GM18907 (cell line): ENCODE results near the gene DAPL1.

Experiments
- ATAC-seq: cut with Tn5 transposase; IDR thresholded peaks from one replicate; pipeline ENCODE4 v1.9.1; 2021; ENCODE audit warnings: mild to moderate bottlenecking, moderate library complexity; ENCODE audit not compliant: unreplicated experiment

The DAPL1 gene, protein sequence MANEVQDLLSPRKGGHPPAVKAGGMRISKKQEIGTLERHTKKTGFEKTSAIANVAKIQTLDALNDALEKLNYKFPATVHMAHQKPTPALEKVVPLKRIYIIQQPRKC

DNA sequence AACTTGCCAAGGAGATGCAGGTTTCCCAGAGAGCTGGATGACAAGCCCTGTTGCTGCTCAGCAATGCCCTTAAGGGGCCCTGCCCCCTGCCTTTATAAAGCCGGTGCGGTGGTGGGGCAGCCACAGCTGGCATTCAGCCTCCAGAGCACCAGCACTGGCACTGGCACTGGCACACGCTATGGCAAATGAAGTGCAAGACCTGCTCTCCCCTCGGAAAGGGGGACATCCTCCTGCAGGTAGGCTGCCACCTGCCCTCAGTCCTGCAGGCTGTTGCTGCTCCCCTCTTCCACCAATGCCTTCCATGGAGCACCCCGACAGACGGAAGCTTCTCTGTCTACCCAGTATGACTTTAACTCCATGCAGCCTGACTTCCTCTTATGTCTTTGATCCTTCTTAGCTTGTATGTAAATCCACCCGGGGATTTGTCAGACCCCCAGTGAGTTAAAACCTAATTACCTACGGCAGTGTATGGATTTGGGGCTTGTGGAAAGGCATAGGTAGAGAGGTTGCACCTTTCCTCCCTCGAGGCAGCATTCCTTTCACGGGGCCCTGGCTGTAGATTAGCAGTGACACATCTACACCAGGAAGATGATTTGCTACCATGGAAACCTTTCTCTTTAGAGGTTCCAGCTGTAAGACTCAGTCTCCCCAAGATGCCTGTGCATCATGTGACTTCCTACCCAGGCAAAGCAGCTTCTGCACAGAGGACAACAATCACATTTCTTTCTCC is at the start of gene DAPL1:
Gene DAPL1 (plus strand): TSS at position 123 of the 730 bp plus-strand sequence. CDS start 56 bp downstream, at position 179.
- ATAC-seq: no peak

DNA sequence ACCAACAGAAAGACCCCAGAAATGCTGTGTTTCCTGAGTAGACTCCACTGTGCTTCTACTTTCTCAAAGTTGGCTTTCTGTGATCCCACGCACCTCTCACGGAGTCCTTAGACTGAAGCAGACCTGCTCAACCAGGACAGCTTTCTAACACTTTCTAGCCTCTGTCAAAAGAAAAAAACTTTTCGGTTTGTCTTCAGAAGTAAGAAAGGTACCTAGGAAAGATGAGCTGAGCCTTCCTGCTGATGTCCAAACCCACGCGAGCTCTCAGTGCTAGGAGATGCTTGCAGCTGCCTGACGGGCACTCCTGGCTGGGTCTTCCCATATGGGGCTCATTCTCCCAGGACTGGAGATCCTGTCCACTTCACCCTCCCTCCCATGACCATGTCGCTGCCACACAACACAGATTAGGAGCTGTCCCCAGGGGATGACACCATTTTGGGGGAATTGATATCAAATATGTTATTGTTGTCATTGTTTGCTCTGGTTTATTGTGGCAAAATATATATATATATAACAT is 49.2 kb upstream of the DAPL1 start:
- peak; percentile 9 for ATAC-seq

DNA sequence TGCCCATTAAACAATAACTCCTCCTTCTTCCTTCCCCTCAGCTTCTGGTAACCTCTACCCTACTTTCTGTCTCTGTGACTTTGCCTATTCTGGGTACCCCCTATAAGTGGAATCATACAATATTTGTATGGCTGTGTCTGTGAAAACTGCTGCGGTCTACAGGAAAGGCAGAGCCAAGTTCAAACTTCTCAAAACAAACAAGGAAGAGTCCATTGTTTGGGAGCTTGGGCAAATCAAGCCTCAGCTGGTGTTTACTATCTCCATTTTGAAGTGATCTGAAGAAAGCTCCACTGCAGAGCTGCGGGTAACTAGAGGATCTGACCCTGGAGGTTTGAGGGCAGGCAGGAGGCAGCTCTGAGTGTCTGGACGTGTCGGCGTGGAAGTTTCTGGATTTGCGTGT is 48.6 kb upstream of the DAPL1 start:
- no peak for ATAC-seq

DNA sequence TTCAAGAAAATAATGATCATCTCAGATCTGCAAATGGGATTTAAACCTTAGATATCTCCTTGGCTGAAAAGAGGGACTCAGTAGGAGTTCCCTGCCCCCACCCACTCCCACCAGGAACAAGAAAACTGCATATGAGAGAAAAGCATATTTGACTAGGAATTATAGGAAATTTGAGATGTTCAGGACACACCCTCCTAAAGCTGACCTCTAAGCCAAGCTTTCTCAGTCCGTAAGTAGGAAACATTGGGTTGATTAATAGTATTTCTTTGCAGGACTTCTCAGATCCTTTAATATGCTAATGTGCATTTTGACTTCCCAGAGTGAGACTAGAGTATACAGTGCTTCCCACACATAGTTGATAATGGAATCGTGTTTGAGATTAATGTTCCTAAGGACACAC is 47.8 kb upstream of the DAPL1 start:
- no peak for ATAC-seq

DNA sequence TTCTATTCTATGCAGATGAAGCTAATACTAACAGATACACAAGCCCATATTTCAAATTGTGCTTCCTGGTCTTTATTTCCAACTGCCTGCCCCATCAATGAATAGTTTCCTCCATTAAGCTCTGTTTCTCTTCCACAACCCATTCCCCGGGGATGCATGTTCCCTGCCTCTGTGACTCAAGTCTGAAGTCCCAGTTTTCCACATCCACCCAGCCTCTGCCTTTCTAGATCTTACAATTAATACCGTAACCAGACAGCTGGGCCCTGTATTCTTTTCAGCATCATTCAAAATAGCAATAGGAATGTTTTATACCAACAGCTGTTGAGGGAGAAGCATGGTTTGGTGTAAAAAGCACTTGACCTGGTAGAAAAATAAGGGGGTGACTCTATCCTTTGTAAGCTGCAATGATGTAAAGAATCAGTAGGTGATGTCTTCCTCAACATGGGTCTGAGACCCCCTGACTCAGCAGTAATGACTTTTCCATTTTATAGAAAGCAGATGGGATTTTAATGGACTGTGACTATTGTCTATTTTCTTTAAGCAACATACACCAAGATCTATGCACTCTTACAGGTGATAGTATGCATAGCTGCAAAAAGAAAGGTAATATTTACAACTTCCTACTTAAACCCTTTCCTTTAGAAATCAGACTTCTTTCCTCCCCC is 46.1 kb upstream of the DAPL1 start:
- no peak for ATAC-seq

DNA sequence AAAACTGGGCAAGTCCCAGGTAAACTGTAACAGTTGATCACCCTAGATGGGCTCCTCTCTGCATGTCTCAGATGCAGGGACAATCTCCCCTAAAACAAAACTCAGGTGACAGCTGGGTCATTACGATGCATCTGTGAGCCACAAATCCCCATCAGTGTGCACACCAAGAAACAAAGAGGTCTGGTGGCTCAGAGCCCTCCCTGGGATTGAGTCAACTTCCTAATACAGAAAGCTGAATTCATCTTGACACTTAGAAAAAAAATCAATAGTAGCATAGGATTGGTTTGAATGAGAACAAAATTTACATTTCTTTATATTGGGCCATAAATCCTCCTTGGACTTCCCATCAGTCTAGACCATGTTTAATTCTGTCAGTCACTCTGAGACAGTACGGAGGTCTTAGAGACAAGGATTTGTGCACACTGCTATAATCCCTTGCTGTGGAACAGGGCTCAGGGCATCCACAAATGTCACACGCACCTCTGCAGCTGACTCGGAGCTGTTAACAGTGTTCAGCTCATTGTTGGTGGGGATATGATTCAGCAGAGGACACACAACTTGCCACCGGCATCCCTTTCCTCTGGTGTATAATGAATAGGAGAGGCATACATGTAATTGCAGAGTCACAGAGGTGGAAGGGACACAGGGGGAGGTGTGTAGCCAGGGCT is 44.5 kb upstream of the DAPL1 start:
- no peak for ATAC-seq

DNA sequence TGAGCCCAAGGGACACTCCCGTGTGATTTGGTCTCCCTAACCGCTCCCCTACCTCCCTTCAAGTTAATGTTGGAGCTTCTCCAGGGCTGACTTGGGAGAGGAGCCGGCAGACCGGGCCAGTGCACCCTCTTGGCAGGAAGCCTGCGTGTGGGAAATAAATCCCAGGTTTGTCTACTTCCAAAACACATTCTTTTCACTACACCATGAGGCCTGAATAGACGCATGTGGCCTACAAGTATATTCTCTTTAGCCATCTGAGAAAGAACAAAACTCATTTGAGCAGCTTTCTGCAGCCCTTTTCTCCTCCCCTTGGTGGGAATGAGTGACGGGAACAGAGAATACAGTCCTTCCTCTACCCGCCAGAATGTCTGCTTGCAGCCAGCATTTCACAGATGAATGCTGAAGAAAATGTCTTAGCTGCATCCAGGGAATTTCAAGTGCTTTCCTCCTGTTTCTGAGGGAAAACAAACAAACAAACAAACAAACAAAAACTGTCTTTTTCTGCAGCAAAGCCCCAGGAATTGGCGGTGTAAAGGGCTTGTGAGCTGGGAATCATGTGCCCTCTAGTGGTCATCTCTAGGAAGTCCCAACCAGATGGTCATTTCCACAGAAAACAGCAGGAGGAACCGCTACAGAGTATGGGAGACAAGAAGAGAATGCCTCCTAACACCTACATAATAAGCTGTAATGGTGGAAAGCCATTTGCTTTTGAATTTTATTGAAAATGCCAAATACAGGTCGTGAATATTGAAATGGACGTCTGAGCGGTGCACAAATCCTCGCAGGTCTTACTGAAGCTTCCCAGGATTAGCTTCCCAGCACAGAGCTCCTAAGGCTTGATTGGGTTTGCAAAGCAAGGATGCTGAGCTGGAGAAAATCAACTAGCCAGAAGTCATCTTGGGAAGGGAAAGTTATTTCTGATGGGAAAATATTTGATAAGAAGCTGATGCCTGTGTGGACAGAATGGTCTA is 41.2 kb upstream of the DAPL1 start:
- peak; percentile 88 for ATAC-seq

DNA sequence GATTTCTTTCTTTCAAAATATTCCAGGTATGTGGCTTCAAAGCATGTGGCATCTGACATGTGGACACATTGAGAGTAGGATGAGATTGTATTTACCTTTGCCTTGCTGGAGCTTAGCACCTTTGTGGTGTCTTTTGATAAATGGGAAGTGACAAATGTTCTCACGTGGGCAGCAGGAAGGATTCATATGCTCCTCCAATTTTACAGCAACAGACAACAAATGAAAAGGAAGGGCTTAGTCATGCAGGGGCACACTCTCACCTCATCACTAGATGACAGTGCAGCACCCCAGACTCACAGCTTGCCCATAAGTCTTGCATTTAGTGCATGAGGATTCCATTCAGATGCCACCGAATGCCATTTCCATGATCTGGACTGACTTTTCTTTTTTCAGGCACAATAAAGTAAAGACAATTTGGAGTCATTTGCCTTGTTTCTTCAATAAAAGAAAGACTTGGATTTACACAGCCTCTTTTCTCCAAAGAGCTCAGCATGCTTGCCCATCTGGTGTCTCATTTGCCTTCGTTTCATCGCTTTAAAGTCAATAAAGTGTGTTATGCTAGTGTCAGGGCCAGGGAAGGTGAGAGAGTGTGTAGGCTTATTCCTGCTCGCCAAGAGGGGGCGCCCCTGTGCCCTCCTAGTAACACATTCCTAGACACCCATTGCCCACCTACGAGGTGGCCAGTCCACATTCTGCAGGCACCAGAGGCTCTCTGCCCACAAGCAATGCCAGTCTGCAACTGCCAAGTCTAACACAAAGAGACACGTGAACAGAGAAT is 39.6 kb upstream of the DAPL1 start:
- ATAC-seq: no peak

DNA sequence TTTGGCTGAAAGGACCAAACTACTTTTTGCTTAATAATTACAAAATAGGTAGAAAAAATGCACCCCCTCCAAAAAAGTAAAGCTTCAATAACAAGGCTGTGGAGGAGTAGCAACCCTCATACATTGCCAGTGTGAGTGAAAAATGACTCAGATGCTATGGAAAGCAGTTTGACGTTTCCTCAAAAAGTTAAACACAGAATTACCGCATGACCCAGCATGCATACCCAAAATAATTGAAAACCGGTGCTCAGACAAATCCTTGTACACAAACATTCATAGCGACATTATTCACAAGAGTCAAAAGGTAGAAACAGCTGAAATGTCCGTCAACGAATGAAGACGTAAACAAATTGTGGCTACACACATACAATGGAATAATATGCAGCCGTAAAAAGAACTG is 38.8 kb upstream of the DAPL1 start:
- no peak for ATAC-seq

DNA sequence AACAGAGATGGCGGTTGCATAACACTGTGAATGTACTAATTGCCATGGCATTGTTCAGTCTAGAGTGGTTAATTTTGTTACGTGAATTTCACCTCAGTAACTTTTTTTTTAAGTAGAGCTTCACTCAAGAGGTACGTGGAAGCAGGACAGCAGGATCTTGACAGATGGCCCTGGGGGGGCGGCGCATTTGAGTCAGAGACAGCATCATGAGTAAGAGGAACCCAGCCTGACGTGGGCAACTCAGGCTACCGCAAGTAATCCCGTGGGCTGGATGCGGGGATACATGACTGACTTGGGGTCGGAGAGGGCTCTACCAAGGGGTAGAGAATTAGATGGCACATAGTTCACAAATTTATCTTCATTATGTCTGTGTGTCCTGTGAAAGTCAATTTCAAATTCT is 38.1 kb upstream of the DAPL1 start:
- ATAC-seq: no peak

DNA sequence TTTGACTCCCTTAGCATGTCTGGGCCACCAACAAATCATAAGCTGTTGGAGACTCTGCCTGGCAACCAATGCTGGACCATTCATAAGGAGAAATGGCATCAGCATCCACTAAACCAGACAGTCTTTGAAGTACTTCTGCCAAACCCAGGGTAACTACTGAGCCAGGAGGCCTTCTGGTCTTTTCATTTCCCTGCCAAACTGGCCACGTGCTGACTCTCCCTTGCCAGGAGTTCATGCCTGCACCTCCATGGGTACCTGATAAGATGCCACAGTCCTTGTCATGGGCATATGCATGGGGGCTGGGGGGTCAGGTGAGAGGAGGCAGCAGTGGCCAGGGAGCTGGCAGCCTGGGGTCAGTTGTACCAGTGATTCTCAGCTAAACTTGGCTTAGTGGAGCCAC is 34.2 kb upstream of the DAPL1 start:
- ATAC-seq: no peak

DNA sequence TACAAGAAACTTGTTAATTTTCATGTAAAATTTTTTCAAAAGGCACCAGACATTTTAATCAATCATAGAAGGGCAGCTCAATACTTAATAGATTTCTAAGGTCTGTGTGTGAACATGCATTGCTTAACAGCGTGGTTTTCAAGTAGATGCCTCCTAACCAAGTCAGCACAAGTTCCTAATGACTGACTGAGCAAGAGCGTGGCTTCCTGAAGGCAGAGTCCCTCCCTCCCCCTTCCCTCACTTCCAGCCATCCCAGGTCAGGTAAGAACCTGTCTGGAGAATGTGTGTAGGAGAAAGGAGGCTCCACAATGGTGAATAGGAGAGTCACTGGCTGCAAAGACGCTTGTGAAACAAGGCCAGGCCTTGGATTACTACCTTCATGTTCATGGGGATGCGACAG is 33.5 kb upstream of the DAPL1 start:
- ATAC-seq: no peak

DNA sequence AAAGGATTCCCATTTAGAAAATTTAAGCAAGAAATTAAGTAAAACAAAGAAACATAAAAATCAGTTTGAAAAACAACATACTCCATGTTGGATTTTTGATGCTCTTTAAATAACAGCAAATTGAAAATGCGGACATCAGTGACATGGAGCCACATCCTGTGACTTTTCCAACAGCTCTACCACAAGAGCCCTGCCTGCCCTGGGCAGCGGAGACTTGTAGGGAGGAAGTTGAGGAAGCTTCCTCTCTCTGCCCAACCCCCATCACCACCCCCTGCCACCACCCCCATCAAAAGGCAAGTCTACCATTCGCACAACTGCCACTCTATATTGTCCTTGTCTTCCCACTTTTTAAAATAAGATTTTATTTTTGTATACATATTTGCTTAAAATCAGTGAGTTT is 32.8 kb upstream of the DAPL1 start:
- ATAC-seq: no peak

DNA sequence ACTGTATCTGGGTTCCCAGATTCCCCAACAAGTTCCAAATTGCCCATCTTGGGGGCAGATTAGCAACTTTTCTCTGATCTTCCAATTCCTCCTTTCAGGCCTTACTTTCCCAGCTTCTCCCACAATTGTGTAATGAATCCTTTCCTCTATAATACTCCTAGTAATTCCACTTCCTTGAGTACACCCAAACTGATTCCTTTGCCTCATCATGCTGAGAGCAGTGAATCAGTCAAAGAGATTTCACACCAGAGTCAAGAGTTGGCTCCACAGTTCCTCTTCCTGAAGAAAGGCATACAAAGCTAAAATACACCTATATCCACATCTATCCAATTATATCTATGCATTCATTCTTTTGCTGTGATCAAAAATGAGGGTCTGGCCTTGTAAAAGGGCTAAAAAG is 28.6 kb upstream of the DAPL1 start:
- no peak for ATAC-seq

DNA sequence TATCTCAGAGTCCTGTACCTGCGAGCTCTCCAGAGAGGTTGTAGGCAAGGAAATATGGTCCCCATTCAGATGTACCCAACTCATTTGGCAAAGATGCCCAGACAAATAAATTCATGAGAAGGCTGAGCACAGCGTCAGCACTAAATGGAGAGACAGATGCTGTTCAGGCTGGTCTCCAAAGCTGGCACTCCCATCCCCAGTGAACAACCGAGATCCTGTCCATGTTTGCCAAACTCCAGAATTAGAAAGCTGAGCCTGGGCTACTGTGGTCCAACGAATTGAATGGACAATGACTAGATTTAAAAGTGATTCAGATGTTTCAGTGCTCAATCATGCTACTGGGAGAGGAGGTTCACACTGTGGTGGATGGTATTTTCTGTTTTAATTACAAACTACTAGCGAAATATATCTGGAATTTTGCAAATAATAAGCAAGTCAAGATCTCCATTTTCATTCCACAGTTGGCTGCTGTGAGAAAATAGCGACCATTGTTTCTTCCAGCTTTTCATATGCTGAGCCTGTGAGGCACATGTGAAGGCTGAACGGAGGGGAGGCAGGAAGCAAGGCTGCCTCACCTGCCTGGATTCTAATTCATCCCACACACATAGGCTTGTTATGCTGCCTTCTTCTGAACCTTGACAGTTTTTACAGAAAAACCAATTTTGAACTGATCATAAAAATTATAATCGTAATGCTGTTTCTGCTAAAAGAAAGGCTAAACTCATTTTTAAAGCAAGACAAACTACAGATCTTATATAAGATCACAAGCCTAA is 22.6 kb upstream of the DAPL1 start:
- no peak for ATAC-seq

DNA sequence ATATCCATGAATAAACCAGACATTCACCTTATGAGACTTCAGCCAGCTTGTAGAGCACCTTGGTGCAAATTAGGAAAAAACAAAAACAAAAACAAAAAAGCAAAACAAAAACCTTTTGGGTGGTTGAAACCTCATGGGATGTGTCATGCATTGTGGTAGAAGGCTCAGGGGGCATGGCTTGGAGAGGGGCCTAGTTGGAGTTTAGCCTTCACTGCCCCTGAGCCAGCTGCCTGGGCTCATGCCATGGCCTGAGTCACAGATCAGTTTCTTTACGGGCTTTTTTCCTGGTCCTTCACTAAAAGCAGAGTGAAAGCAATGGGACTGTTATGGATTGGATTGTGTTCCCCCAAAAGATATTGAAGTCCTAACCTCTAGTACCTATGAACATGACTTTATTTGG is 22.0 kb upstream of the DAPL1 start:
- no peak for ATAC-seq

DNA sequence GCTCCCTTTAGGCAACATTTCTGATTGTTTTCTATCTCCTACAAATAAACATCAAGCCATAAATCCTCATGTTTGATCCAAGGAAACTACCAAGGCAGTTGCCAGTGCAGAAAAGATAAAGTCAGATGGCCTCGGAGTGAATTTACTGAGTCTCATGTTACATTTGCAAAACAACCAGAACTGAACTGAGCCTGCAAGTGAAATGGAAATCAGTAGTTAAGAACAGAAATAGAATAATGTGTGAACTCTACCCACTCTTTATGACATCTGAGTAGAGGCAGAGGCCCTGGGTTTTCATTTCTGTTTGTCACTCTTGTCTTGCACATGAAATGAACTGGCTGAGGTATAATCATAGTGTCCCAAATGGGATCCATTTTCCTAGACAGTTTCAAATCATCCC is 20.4 kb upstream of the DAPL1 start:
- ATAC-seq: no peak

DNA sequence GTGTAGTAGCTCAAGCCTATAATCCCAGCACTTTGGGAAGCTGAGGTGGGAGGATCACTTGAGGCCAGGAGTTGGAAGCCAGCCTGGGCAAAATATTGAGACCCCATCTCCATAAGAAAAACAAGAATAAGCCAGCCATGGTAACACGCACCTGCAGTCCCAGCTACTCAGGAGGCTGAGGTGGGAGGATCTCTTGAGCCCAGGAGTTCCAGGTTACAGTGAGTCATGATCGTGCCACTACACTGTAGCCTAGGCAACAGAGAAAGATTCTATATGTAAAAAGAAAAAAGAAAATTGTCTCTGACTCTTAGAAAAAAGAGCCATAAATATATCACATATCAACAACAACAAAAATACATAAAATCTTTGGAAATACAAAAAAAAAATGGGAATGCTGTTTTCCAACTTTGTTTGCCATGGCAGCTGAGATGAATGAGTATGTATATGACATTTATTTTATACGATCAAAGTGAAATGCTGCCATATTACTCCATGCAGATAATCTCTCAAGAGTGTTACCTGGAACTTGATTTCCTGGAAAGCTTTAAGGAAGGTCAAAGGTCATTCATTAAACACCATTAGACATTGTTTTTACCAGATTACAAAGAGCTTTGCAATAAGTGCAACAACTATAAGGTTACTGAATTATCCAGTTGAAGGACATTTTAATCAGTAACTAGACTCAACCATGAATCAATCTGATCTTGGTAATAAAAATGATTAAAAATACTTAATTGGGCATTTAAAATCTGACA is 19.7 kb upstream of the DAPL1 start:
- ATAC-seq: no peak
